ENCODE measurements around the gene ACCSL.

ACCSL gene

GRCh38 chr11:44007481-44008087 is 40.2 kb upstream of the ACCSL start:
- Histone ChIP-seq H3K9ac (no peak overlapping the region), H3K36me3 (no peaks in the 10 kb centered on the region), H3K4me1 (no peaks in the 10 kb centered on the region), H3K27ac (no peak overlapping the region), H3K4me3 (no peak overlapping the region), H3K4me2 (no peak overlapping the region), H3K9me3 (replicated peaks in 1 of 11) (no peaks in the 10 kb centered on the region), H4K20me1 (no peaks in the 10 kb centered on the region; a peak in 1 of 22 replicates), H3K27me3 (no peaks in the 10 kb centered on the region)
- no peak for TF ChIP-seq Cebpa-rat (IDR thresholded peaks at IDR 0.05)

DNA sequence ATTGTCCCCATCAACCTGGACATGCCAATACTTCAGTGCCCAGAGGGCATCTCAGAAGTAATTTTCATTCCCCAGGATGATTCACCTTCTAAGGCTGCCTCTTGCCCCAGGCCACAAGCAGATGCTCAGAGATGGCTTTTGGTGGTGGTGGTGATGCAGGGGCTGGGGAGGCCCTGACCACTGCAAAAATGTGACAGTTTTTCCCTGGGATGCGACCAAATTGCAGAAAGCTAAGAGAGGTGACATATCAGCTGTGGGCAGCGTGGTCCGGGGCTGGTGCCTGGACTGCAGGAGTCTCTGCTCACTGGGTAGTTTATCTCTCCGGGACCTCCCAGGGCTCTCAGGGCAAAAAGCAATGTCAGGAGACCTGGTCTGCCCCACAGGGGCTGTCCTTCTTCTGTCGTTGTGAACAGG is 39.7 kb upstream of the ACCSL start:
- no peaks in the 10 kb centered on the region for H3K9me3 ChIP-seq (replicated peaks in 1 of 11)
- H3K4me3 ChIP-seq = no peak overlapping the region
- H3K36me3 ChIP-seq = no peaks in the 10 kb centered on the region
- no peak for TF ChIP-seq Cebpa-rat (IDR thresholded peaks at IDR 0.05)
- H3K4me2 ChIP-seq = no peak overlapping the region
- no peak overlapping the region for H3K27ac ChIP-seq
- no peak overlapping the region for H3K9ac ChIP-seq
- H3K4me1 ChIP-seq = no peaks in the 10 kb centered on the region
- H4K20me1 ChIP-seq = no peaks in the 10 kb centered on the region; a peak in 1 of 22 replicates
- no peaks in the 10 kb centered on the region for H3K27me3 ChIP-seq

GRCh38 chr11:44008698-44009097 is 39.1 kb upstream of the ACCSL start:
- Histone ChIP-seq H4K20me1 (no peaks in the 10 kb centered on the region; a peak in 1 of 22 replicates), H3K9ac (no peak overlapping the region), H3K9me3 (replicated peaks in 1 of 11) (no peaks in the 10 kb centered on the region), H3K4me2 (no peak overlapping the region), H3K27ac (no peak overlapping the region), H3K4me3 (no peak overlapping the region), H3K27me3 (no peaks in the 10 kb centered on the region), H3K36me3 (no peaks in the 10 kb centered on the region), H3K4me1 (no peaks in the 10 kb centered on the region)
- TF ChIP-seq Cebpa-rat (IDR thresholded peaks at IDR 0.05) = no peak

DNA sequence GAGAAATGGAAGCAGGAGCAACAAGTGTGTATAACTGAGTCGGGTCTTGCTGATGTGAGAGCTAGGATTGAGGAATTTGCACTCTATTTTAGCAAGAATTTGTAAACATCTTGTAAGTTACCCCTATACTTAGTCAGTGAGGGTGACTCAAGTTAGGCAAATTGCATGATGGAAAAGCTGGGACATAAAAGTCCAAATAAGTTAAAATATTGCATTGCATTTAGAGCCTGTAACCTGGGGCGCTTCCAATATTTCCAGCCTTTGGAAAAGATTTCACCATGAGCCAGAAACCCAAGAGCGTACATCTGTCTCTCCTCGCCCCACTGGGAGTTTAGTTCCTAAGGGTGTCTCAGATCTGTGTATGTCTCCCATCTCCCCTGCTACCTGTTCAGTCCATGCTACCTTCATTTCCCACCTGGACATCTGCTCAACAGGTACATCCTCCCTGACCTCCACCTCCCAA is 37.0 kb upstream of the ACCSL start:
- Histone ChIP-seq H3K27ac (no peak overlapping the region), H3K36me3 (no peaks in the 10 kb centered on the region), H3K4me3 (no peak overlapping the region), H3K9ac (no peak overlapping the region), H3K9me3 (replicated peaks in 1 of 11) (no peaks in the 10 kb centered on the region), H3K27me3 (no peaks in the 10 kb centered on the region), H4K20me1 (no peaks in the 10 kb centered on the region; a peak in 1 of 22 replicates), H3K4me1 (peaks cover 0 to under 1% (median 0%) of the 10 kb centered on the region in 10 experiments; a peak in 5 of 20 replicates), H3K4me2 (no peak overlapping the region)
- no peak for TF ChIP-seq Cebpa-rat (IDR thresholded peaks at IDR 0.05)

- H3K4me3 ChIP-seq = no peak overlapping the region
- no peaks in the 10 kb centered on the region; a peak in 1 of 22 replicates for H4K20me1 ChIP-seq
- no peaks in the 10 kb centered on the region for H3K27me3 ChIP-seq
- H3K4me2 ChIP-seq = no peak overlapping the region
- H3K27ac ChIP-seq = no peak overlapping the region
- H3K9ac ChIP-seq = no peak overlapping the region
- no peak for TF ChIP-seq Cebpa-rat (IDR thresholded peaks at IDR 0.05)
- peaks cover 0 to 8% (median 6%) of the 10 kb centered on the region in 10 experiments; a peak in 13 of 20 replicates for H3K4me1 ChIP-seq
- no peaks in the 10 kb centered on the region for H3K9me3 ChIP-seq (replicated peaks in 1 of 11)
- no peaks in the 10 kb centered on the region for H3K36me3 ChIP-seq
These were observed 36.0 kb upstream of the ACCSL start for GRCh38 chr11:44011797-44012196.

DNA sequence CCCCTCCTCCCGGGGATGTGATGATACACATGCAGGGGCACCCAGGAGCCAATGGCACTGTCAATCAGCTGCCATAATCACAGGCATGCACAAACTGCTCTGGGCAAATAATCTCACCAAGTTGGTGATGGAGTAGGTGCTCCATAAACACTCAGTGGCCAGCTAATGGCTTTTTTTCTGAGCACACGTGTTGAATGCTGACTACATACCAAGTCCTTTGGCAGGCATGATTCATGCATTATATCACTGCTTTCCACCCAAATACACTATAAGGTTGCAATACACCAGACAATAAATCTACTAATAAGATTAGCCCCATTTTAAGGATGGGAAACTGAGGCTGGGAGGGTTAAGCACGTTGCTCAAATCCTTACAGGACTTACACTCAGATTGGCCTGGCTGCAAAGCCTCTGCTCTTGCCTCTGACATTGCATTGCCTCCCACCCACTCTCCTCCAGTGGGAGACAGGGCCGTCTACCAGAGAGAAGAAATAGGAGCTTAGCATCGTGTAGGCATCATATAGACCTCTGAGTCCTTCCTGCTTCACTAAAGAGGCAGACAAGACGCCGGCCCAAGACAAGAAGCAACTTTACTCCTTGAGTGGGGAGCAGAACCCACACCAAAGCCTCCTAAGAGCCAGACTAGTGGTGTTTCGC is 32.7 kb upstream of the ACCSL start:
- Histone ChIP-seq H3K9me3 (replicated peaks in 1 of 11) (no peaks in the 10 kb centered on the region), H3K4me3 (no peak overlapping the region), H3K9ac (no peak overlapping the region), H3K27ac (no peak overlapping the region), H3K4me1 (peaks cover 0 to 11% (median 6%) of the 10 kb centered on the region in 10 experiments; a peak in 13 of 20 replicates), H3K36me3 (no peaks in the 10 kb centered on the region), H3K4me2 (no peak overlapping the region), H4K20me1 (no peaks in the 10 kb centered on the region), H3K27me3 (no peaks in the 10 kb centered on the region)
- no peak for TF ChIP-seq Cebpa-rat (IDR thresholded peaks at IDR 0.05)

GRCh38 chr11:44015624-44016007 is 32.2 kb upstream of the ACCSL start:
- Histone ChIP-seq H3K4me3 (no peak overlapping the region), H3K27me3 (no peaks in the 10 kb centered on the region), H3K27ac (no peak overlapping the region), H3K4me2 (no peak overlapping the region), H3K4me1 (peaks cover 0 to 11% (median 6%) of the 10 kb centered on the region in 10 experiments; a peak in 13 of 20 replicates), H4K20me1 (no peaks in the 10 kb centered on the region), H3K9ac (no peak overlapping the region), H3K9me3 (replicated peaks in 1 of 11) (no peaks in the 10 kb centered on the region), H3K36me3 (no peaks in the 10 kb centered on the region)
- no peak for TF ChIP-seq Cebpa-rat (IDR thresholded peaks at IDR 0.05)

DNA sequence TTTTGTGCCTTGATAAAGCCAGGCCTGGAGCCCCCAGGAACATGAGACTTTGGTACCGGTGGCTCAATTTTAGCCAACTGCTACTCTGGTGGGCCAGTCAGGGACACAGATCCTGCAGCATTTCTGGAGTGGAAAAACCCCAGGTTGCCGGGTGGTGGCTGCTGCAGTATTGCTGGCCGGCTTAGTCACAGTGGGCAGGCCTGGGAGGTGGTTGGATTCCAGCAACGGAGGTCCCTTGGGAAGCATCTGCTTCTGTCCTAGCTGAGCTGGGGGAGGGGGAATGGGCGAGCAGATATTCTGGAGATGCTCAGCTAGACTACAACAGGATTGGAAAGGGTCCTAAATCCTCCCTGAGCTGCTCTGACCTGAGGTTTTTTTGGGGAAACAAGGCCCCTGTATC is 31.6 kb upstream of the ACCSL start:
- Histone ChIP-seq H4K20me1 (no peaks in the 10 kb centered on the region), H3K4me1 (peaks cover 0 to 11% (median 6%) of the 10 kb centered on the region in 10 experiments; a peak in 13 of 20 replicates), H3K9me3 (replicated peaks in 1 of 11) (no peaks in the 10 kb centered on the region), H3K27me3 (no peaks in the 10 kb centered on the region), H3K4me3 (no peak overlapping the region), H3K27ac (no peak overlapping the region), H3K36me3 (no peaks in the 10 kb centered on the region), H3K4me2 (peak overlapping the region in 8 of 11 experiments; percentile 18 to 52 (median 25); a peak in 4 of 22 replicates), H3K9ac (no peak overlapping the region)
- TF ChIP-seq Cebpa-rat (IDR thresholded peaks at IDR 0.05) = no peak

DNA sequence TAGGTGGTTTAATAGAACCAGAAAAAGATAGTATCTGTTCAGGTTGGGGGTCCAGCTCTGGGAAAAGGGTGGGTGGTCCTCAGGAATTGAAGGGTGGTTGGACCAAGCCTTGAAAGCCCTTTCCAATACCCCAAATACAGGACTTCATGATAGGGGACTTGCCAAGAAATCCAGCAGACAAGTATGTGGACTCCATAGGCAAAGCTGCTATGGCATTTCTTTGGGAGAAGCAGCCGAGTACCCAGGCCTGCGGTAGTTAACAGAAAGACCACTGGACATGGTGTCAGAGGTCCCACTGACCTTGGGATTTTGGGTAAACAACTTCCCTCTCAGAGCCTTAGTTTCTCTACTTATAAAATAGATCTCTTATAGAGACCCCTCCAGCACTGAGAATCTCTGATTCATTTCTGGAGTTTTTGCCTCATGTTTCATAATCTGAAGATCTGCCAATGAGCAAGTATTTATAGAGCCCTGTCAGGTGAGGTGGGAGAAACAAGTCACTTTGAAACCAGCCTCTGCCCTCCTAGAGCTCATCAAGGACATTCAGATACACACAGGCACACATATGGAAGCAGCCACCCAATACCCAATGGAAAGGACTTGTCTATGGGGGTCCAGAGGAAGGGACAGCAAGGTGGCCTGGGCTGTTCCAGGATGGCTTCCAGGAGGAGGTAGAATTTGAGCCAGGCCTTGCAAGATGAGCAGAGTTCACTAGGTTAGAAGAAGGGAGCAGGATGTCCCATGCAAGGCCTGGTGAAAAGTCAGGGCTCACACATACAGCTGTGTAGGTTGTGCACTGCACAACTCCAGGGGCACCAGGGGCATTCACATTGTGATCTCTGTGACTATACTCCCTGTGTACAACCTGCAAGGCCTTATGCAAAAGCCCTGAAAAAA is 31.0 kb upstream of the ACCSL start:
- no peak overlapping the region for H3K27ac ChIP-seq
- H3K27me3 ChIP-seq = no peaks in the 10 kb centered on the region
- H3K4me3 ChIP-seq = no peak overlapping the region
- no peaks in the 10 kb centered on the region for H4K20me1 ChIP-seq
- peaks cover 0 to 11% (median 6%) of the 10 kb centered on the region in 10 experiments; a peak in 13 of 20 replicates for H3K4me1 ChIP-seq
- no peak overlapping the region for H3K9ac ChIP-seq
- no peak for TF ChIP-seq Cebpa-rat (IDR thresholded peaks at IDR 0.05)
- peaks cover 0 to 5% (median 3%) of the 10 kb centered on the region in 11 experiments; a peak in 8 of 22 replicates for H3K9me3 ChIP-seq (replicated peaks in 1 of 11)
- H3K4me2 ChIP-seq = 0 out of 22 replicates have a peak overlapping the region, but pooled peaks of 1 of the 11 experiments have one; percentile 52
- H3K36me3 ChIP-seq = no peaks in the 10 kb centered on the region

All from BLaER1 treated with 17β-estradiol and CSF1 and Interleukin-3, amounts not matched to agents 10 nM and 100 nM (cell line).